ENCODE data around the gene PRKCZ. TPM values are rescaled to one million over a fixed set of nuclear protein-coding genes. Genes with fewer than 3 reads are reported as not detected.
A peak's percentile ranks its signal among the peaks of the same experiment; 100 is the strongest.

Gene PRKCZ
- total and polyA plus RNA-seq, 2 donors (not counting 1 experiment from before 2014, with no cell fraction given) = 1.6 to 2.0 TPM

GRCh38 chr1:2210786-2211185 lies 160.6 kb downstream of the PRKCZ start:
- Histone ChIP-seq H3K9me3 (ENCODE audit: control insufficient read depth, insufficient read depth, low read depth, low read length) (no peaks in the 10 kb centered on the region), H3K4me3 (replicated peaks in 1 of 4; ENCODE audit: control extremely low read depth in 1 of 4, insufficient read depth in 1 of 4, low read depth in 3 of 4, low read length in 4 of 4) (no peak overlapping the region), H2AFZ (ENCODE audit: low read length) (no peak overlapping the region), H4K20me1 (ENCODE audit: control insufficient read depth, extremely low read depth, insufficient read depth, low read length) (no peaks in the 10 kb centered on the region), H3K36me3 (ENCODE audit: control insufficient read depth, insufficient read depth, low read length) (no peaks in the 10 kb centered on the region), H3K9ac (ENCODE audit: insufficient read depth, low read length) (no peak overlapping the region), H3K4me1 (ENCODE audit: control insufficient read depth, extremely low read depth, insufficient read depth, low read length) (peaks cover 41% of the 10 kb centered on the region), H3K27me3 (ENCODE audit: control insufficient read depth, insufficient read depth, low read length) (no peaks in the 10 kb centered on the region), H3K79me2 (ENCODE audit: control insufficient read depth, insufficient read depth, low read length) (no peaks in the 10 kb centered on the region), H3K27ac (ENCODE audit: insufficient read depth, low read length) (no peak overlapping the region), H3K4me2 (ENCODE audit: extremely low read depth, insufficient read depth, low read length) (no peak overlapping the region)
- DNase-seq (ENCODE audit: low read depth in 2 of 2) = no peak
- TF ChIP-seq EZH2 (IDR thresholded peaks at IDR 0.05; ENCODE audit: low read length, missing control alignments) (no peak), CTCF (conservative IDR thresholded peaks at IDR 0.05 in 1 of 2, IDR thresholded peaks at IDR 0.05 in 1 of 2; ENCODE audit: low read depth in 1 of 2, low read length in 2 of 2) (no peak)

- no peak for DNase-seq (ENCODE audit: low read depth in 2 of 2)
- peak overlapping the region; percentile 76 for H3K9ac ChIP-seq (ENCODE audit: insufficient read depth, low read length)
- H2AFZ ChIP-seq (ENCODE audit: low read length) = peak overlapping the region; percentile 54
- H3K27ac ChIP-seq (ENCODE audit: insufficient read depth, low read length) = peak overlapping the region; percentile 98
- H3K4me1 ChIP-seq (ENCODE audit: control insufficient read depth, extremely low read depth, insufficient read depth, low read length) = peaks cover 35% of the 10 kb centered on the region
- no peaks in the 10 kb centered on the region for H3K36me3 ChIP-seq (ENCODE audit: control insufficient read depth, insufficient read depth, low read length)
- no peak for TF ChIP-seq CTCF (conservative IDR thresholded peaks at IDR 0.05 in 1 of 2, IDR thresholded peaks at IDR 0.05 in 1 of 2; ENCODE audit: low read depth in 1 of 2, low read length in 2 of 2)
- no peak for TF ChIP-seq EZH2 (IDR thresholded peaks at IDR 0.05; ENCODE audit: low read length, missing control alignments)
- H4K20me1 ChIP-seq (ENCODE audit: control insufficient read depth, extremely low read depth, insufficient read depth, low read length) = no peaks in the 10 kb centered on the region
- no peaks in the 10 kb centered on the region for H3K27me3 ChIP-seq (ENCODE audit: control insufficient read depth, insufficient read depth, low read length)
- H3K4me2 ChIP-seq (ENCODE audit: extremely low read depth, insufficient read depth, low read length) = peak overlapping the region; percentile 21
- peak overlapping the region in 1 of 4 experiments; percentile 50 for H3K4me3 ChIP-seq (replicated peaks in 1 of 4; ENCODE audit: control extremely low read depth in 1 of 4, insufficient read depth in 1 of 4, low read depth in 3 of 4, low read length in 4 of 4)
- H3K79me2 ChIP-seq (ENCODE audit: control insufficient read depth, insufficient read depth, low read length) = no peaks in the 10 kb centered on the region
- no peaks in the 10 kb centered on the region for H3K9me3 ChIP-seq (ENCODE audit: control insufficient read depth, insufficient read depth, low read depth, low read length)
These were observed 162.0 kb downstream of the PRKCZ start for GRCh38 chr1:2212274-2212531.

GRCh38 chr1:2212532-2213491 lies 162.6 kb downstream of the PRKCZ start:
- Histone ChIP-seq H3K9ac (ENCODE audit: insufficient read depth, low read length) (peak overlapping the region; percentile 95), H3K4me3 (replicated peaks in 1 of 4; ENCODE audit: control extremely low read depth in 1 of 4, insufficient read depth in 1 of 4, low read depth in 3 of 4, low read length in 4 of 4) (peak overlapping the region in 2 of 4 experiments; percentile 31 to 50), H3K4me1 (ENCODE audit: control insufficient read depth, extremely low read depth, insufficient read depth, low read length) (peaks cover 30% of the 10 kb centered on the region), H3K9me3 (ENCODE audit: control insufficient read depth, insufficient read depth, low read depth, low read length) (no peaks in the 10 kb centered on the region), H3K27me3 (ENCODE audit: control insufficient read depth, insufficient read depth, low read length) (no peaks in the 10 kb centered on the region), H3K4me2 (ENCODE audit: extremely low read depth, insufficient read depth, low read length) (peak overlapping the region; percentile 55), H3K36me3 (ENCODE audit: control insufficient read depth, insufficient read depth, low read length) (no peaks in the 10 kb centered on the region), H2AFZ (ENCODE audit: low read length) (peak overlapping the region; percentile 17), H3K79me2 (ENCODE audit: control insufficient read depth, insufficient read depth, low read length) (no peaks in the 10 kb centered on the region), H3K27ac (ENCODE audit: insufficient read depth, low read length) (peak overlapping the region; percentile 98), H4K20me1 (ENCODE audit: control insufficient read depth, extremely low read depth, insufficient read depth, low read length) (no peaks in the 10 kb centered on the region)
- peak; percentile 95 to 96 for DNase-seq (ENCODE audit: low read depth in 2 of 2)
- TF ChIP-seq EZH2 (IDR thresholded peaks at IDR 0.05; ENCODE audit: low read length, missing control alignments) (no peak), CTCF (conservative IDR thresholded peaks at IDR 0.05 in 1 of 2, IDR thresholded peaks at IDR 0.05 in 1 of 2; ENCODE audit: low read depth in 1 of 2, low read length in 2 of 2) (peak; percentile 19 to 29)
